Dermis blood vessel endothelial cell (primary cell): ENCODE measurements around the gene CCDC74B. TPM values are rescaled to one million over a fixed set of nuclear protein-coding genes. Genes with fewer than 3 reads are reported as not detected.

Experiments used
- total RNA-seq: library from RNA; depleted of rRNA; stranded (reverse); fragments of >200 nt; gene quantifications from 2 replicates; pipeline ENCODE4 v1.2.3, GENCODE V29; 2014

CCDC74B gene
- total RNA-seq, 1 donor from 2014 or later = 2.2 TPM

Other genes with a start within 250 kb of the CCDC74B start
- gene RAB6C, start 165.4 kb downstream of the CCDC74B start, total RNA-seq = under 0.01 TPM in 1 of 2 replicates, not detected in the other
- 0.33 and 0.34 TPM in 2 replicates for gene POTEF, start 15.9 kb downstream of the CCDC74B start, total RNA-seq
- gene SMPD4, start 36.5 kb upstream of the CCDC74B start, total RNA-seq = 13.8 and 37.0 TPM in 2 replicates
- 138 and 188 TPM in 2 replicates for gene MZT2B, start 37.1 kb upstream of the CCDC74B start, total RNA-seq
- gene TUBA3E, start 53.3 kb upstream of the CCDC74B start, total RNA-seq = not detected in 2 replicates
- gene IMP4, start 197.8 kb upstream of the CCDC74B start, total RNA-seq = 92.1 and 98.0 TPM in 2 replicates
- gene PTPN18, start 210.9 kb upstream of the CCDC74B start, total RNA-seq = 36.9 and 56.6 TPM in 2 replicates